Measurements from ENCODE around the gene TIGIT. TPM values are rescaled to one million over a fixed set of nuclear protein-coding genes. Genes with fewer than 3 reads are reported as not detected.
"Not testable (repeated sequence)": the region's sequence is repeated elsewhere in the genome, so short reads cannot be mapped to it uniquely, and the experiment has no call there.

The TIGIT gene
- polyA plus RNA-seq (2012; ENCODE audit: missing spikeins), result 10.9 TPM

- DNase-seq (ENCODE audit: insufficient read length), result no peak
- no peak for TF ChIP-seq TAF1 (IDR thresholded peaks at IDR 0.05; ENCODE audit: borderline replicate concordance, low read depth, low read length)
- TF ChIP-seq POLR2A (IDR thresholded peaks at IDR 0.05; ENCODE audit: low read depth, low read length), result no peak
- no peak for TF ChIP-seq POLR2AphosphoS5 (IDR thresholded peaks at IDR 0.05; ENCODE audit: low read depth, low read length)
- FAIRE-seq, result no peak
These were observed at the start of gene TIGIT for GRCh38 chr3:114293838-114294535. Gene TIGIT (plus strand): TSS chr3:114294028. CDS start chr3:114294062, 34 bp downstream.

- TF ChIP-seq POLR2AphosphoS5 (IDR thresholded peaks at IDR 0.05; ENCODE audit: low read depth, low read length), result no peak
- TF ChIP-seq TAF1 (IDR thresholded peaks at IDR 0.05; ENCODE audit: borderline replicate concordance, low read depth, low read length), result no peak
- no peak for TF ChIP-seq POLR2A (IDR thresholded peaks at IDR 0.05; ENCODE audit: low read depth, low read length)
- FAIRE-seq, result no peak
- no peak for DNase-seq (ENCODE audit: insufficient read length)
These were observed 40.9 kb upstream of the TIGIT start for GRCh38 chr3:114252954-114253353.

- TF ChIP-seq POLR2A (IDR thresholded peaks at IDR 0.05; ENCODE audit: low read depth, low read length) (no peak), POLR2AphosphoS5 (IDR thresholded peaks at IDR 0.05; ENCODE audit: low read depth, low read length) (no peak), TAF1 (IDR thresholded peaks at IDR 0.05; ENCODE audit: borderline replicate concordance, low read depth, low read length) (no peak)
These were observed 40.3 kb upstream of the TIGIT start for GRCh38 chr3:114253505-114253904.

GRCh38 chr3:114259566-114259965 is 34.3 kb upstream of the TIGIT start:
- no peak for DNase-seq (ENCODE audit: insufficient read length)
- no peak for TF ChIP-seq TAF1 (IDR thresholded peaks at IDR 0.05; ENCODE audit: borderline replicate concordance, low read depth, low read length)
- no peak for TF ChIP-seq POLR2A (IDR thresholded peaks at IDR 0.05; ENCODE audit: low read depth, low read length)
- TF ChIP-seq POLR2AphosphoS5 (IDR thresholded peaks at IDR 0.05; ENCODE audit: low read depth, low read length), result no peak
- no peak for FAIRE-seq

More at GRCh38 chr3:114253505-114253904, 40.3 kb upstream of the TIGIT start:
- no peak for DNase-seq (ENCODE audit: insufficient read length)
- no peak for FAIRE-seq

- FAIRE-seq, result no peak
- TF ChIP-seq POLR2AphosphoS5 (IDR thresholded peaks at IDR 0.05; ENCODE audit: low read depth, low read length), result no peak
- TF ChIP-seq POLR2A (IDR thresholded peaks at IDR 0.05; ENCODE audit: low read depth, low read length), result no peak
- TF ChIP-seq TAF1 (IDR thresholded peaks at IDR 0.05; ENCODE audit: borderline replicate concordance, low read depth, low read length), result no peak
- no peak for DNase-seq (ENCODE audit: insufficient read length)
These were observed 33.7 kb upstream of the TIGIT start for GRCh38 chr3:114260152-114260551.

GRCh38 chr3:114270019-114270418 is 23.8 kb upstream of the TIGIT start:
- FAIRE-seq (no peak), DNase-seq (ENCODE audit: insufficient read length) (no peak)
- TF ChIP-seq POLR2AphosphoS5 (IDR thresholded peaks at IDR 0.05; ENCODE audit: low read depth, low read length) (no peak), TAF1 (IDR thresholded peaks at IDR 0.05; ENCODE audit: borderline replicate concordance, low read depth, low read length) (no peak), POLR2A (IDR thresholded peaks at IDR 0.05; ENCODE audit: low read depth, low read length) (no peak)

GRCh38 chr3:114272271-114272670 is 21.6 kb upstream of the TIGIT start:
- DNase-seq (ENCODE audit: insufficient read length) (no peak), FAIRE-seq (no peak)
- no peak for TF ChIP-seq POLR2A (IDR thresholded peaks at IDR 0.05; ENCODE audit: low read depth, low read length)
- no peak for TF ChIP-seq TAF1 (IDR thresholded peaks at IDR 0.05; ENCODE audit: borderline replicate concordance, low read depth, low read length)
- TF ChIP-seq POLR2AphosphoS5 (IDR thresholded peaks at IDR 0.05; ENCODE audit: low read depth, low read length), result no peak

- TF ChIP-seq POLR2A (IDR thresholded peaks at IDR 0.05; ENCODE audit: low read depth, low read length), result no peak
- TF ChIP-seq POLR2AphosphoS5 (IDR thresholded peaks at IDR 0.05; ENCODE audit: low read depth, low read length), result no peak
- DNase-seq (ENCODE audit: insufficient read length) (no peak), FAIRE-seq (no peak)
These were observed 18.9 kb upstream of the TIGIT start for GRCh38 chr3:114274929-114275328.

- DNase-seq (ENCODE audit: insufficient read length); FAIRE-seq: not testable (repeated sequence)
These were observed 17.0 kb upstream of the TIGIT start for GRCh38 chr3:114276856-114277255.

- FAIRE-seq, result no peak
- DNase-seq (ENCODE audit: insufficient read length), result no peak
- TF ChIP-seq TAF1 (IDR thresholded peaks at IDR 0.05; ENCODE audit: borderline replicate concordance, low read depth, low read length) (no peak), POLR2AphosphoS5 (IDR thresholded peaks at IDR 0.05; ENCODE audit: low read depth, low read length) (no peak), POLR2A (IDR thresholded peaks at IDR 0.05; ENCODE audit: low read depth, low read length) (no peak)
These were observed 9.2 kb upstream of the TIGIT start for GRCh38 chr3:114284644-114285043.

GRCh38 chr3:114285648-114286230 is 8.1 kb upstream of the TIGIT start:
- DNase-seq (ENCODE audit: insufficient read length) (no peak), FAIRE-seq (no peak)
- TF ChIP-seq POLR2AphosphoS5 (IDR thresholded peaks at IDR 0.05; ENCODE audit: low read depth, low read length) (no peak), POLR2A (IDR thresholded peaks at IDR 0.05; ENCODE audit: low read depth, low read length) (no peak), TAF1 (IDR thresholded peaks at IDR 0.05; ENCODE audit: borderline replicate concordance, low read depth, low read length) (no peak)

GRCh38 chr3:114286266-114286665 is 7.6 kb upstream of the TIGIT start:
- no peak for TF ChIP-seq TAF1 (IDR thresholded peaks at IDR 0.05; ENCODE audit: borderline replicate concordance, low read depth, low read length)
- no peak for TF ChIP-seq POLR2AphosphoS5 (IDR thresholded peaks at IDR 0.05; ENCODE audit: low read depth, low read length)
- no peak for TF ChIP-seq POLR2A (IDR thresholded peaks at IDR 0.05; ENCODE audit: low read depth, low read length)

More at GRCh38 chr3:114286266-114286665, 7.6 kb upstream of the TIGIT start:
- FAIRE-seq (no peak), DNase-seq (ENCODE audit: insufficient read length) (no peak)
